BJ (cell line): ENCODE results near the gene FITM1. TPM values are rescaled to one million over a fixed set of nuclear protein-coding genes. Genes with fewer than 3 reads are reported as not detected.

ENCODE experiments used
- CTCF ChIA-PET: fragments of 350-600 bp; formaldehyde crosslinking; extraction: SDS; loops from one replicate; lab custom pipeline; 2021; ENCODE audit warnings: antibody characterized with exemption, inconsistent platforms; lab: Yijun Ruan, JAX
- POLR2A ChIA-PET: fragments of 300-600 bp; sonication (Branson Sonifier 250); formaldehyde crosslinking; extraction: SDS; loops from one replicate; lab custom pipeline; 2021; ENCODE audit warnings: antibody characterized with exemption; lab: Charles Lee
- DNase-seq: peaks from one replicate; pipeline ENCODE4 v3.0.0-alpha.2; 2011; ENCODE audit warnings: low read depth
- H3K27me3 ChIP-seq: 2 replicates; pipeline ENCODE4 v1.6.0; 2011; ENCODE audit warnings: low read length; ENCODE audit not compliant: control insufficient read depth, insufficient read depth
- H3K36me3 ChIP-seq: 2 replicates; pipeline ENCODE4 v1.5.1; 2011; ENCODE audit warnings: low read length; ENCODE audit not compliant: control insufficient read depth, insufficient read depth
- H3K4me3 ChIP-seq: 2 replicates; pipeline ENCODE4 v1.5.1; 2011; ENCODE audit warnings: low read depth, mild to moderate bottlenecking, control low read depth, low read length
- polyA plus RNA-seq: library from polyadenylated mRNA; depleted of rRNA; stranded (reverse); fragments of >200 nt; gene quantifications from 2 replicates; pipeline ENCODE4 v1.2.3, GENCODE V29; 2011
- TF ChIP-seq, protein P1 (sequence below): IDR thresholded peaks from 2 replicates; pipeline ENCODE4 v1.5.1; 2011; ENCODE audit warnings: low read depth, mild to moderate bottlenecking, control low read depth, inconsistent platforms, low read length, moderate library complexity; ENCODE audit not compliant: insufficient read depth

The FITM1 gene
- polyA plus RNA-seq, 1 experiment, result 0.10 TPM

GRCh38 chr14:24141097-24141880, 10.8 kb downstream of the FITM1 start, which contains the start of gene EMC9:
TSS of gene EMC9 (minus strand) at chr14:24141591. CDS start at chr14:24141304, 287 bp downstream.
- DNase-seq, result peak; percentile 96
- ChIA-PET CTCF (interaction anchor here (0.5 to 1.0 kb wide), 3 partner anchors 20 to 980 kb away, joined by 3 to 9 read pairs (median 5); partner anchors contain the start of genes IPO4 and IRF9), POLR2A (interaction anchor here (1.2 kb wide), 1 partner anchor 20 kb away, joined by 8 read pairs; the partner anchor contains the start of gene IRF9)
- Histone ChIP-seq H3K27me3 (no peaks in the 10 kb centered on the region), H3K4me3 (peak within 1 kb of the TSS; percentile 66), H3K36me3 (peaks cover 23% of the 10 kb centered on the region)
- TF ChIP-seq, protein P1, sequence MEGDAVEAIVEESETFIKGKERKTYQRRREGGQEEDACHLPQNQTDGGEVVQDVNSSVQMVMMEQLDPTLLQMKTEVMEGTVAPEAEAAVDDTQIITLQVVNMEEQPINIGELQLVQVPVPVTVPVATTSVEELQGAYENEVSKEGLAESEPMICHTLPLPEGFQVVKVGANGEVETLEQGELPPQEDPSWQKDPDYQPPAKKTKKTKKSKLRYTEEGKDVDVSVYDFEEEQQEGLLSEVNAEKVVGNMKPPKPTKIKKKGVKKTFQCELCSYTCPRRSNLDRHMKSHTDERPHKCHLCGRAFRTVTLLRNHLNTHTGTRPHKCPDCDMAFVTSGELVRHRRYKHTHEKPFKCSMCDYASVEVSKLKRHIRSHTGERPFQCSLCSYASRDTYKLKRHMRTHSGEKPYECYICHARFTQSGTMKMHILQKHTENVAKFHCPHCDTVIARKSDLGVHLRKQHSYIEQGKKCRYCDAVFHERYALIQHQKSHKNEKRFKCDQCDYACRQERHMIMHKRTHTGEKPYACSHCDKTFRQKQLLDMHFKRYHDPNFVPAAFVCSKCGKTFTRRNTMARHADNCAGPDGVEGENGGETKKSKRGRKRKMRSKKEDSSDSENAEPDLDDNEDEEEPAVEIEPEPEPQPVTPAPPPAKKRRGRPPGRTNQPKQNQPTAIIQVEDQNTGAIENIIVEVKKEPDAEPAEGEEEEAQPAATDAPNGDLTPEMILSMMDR, result peak; percentile 56

DNA sequence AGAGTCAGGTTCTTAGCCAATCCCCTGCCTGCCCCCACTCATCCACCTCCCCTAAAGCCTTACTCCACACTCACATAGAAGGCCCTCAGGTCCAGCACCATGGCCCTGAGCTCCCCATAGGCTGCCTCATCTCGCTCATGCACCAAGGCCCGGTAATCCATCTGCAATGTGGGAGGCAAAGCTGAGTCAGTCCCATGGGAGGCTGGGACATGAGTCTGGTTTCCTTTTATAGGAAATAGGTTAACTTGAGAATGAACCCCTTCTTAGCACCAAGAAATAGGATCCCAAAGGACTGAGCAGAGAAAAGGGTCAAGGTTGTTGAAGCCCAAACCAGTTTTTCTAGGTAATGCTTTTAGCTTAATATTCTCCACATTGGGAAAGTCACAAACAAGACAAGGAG, 13.1 kb downstream of the FITM1 start:
- ChIA-PET CTCF (interaction anchor here (0.6 kb wide), 1 partner anchor 926 kb away, joined by 3 read pairs; no protein-coding TSS in a partner anchor), POLR2A (no interaction called here)
- TF ChIP-seq, protein P1, result no peak
- H3K4me3 ChIP-seq, result no peak overlapping the region
- DNase-seq, result no peak
- H3K36me3 ChIP-seq, result peaks cover 12% of the 10 kb centered on the region
- no peaks in the 10 kb centered on the region for H3K27me3 ChIP-seq

DNA sequence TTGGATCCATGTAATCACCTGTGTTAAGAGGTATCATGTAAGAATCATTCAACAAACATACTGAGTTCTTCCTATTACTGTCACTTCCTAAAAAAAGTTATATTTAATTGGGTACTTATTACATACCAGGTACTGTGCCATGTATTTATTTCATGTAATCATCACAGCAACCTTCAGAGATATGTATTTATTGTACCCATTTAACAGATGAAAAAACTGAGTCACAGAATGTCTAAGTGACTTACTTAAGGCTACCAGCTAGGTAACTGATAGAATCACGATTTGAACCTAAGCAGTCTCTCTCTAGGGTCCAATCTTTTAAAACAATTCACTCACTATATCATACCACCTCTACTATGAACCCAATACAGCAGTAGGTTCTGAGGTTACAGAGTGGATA, 14.0 kb downstream of the FITM1 start:
- no peak for DNase-seq
- ChIA-PET POLR2A (no interaction called here), CTCF (no interaction called here)
- TF ChIP-seq, protein P1, result no peak
- peaks cover 6% of the 10 kb centered on the region for H3K36me3 ChIP-seq
- H3K27me3 ChIP-seq, result no peaks in the 10 kb centered on the region
- H3K4me3 ChIP-seq, result no peak overlapping the region

DNA sequence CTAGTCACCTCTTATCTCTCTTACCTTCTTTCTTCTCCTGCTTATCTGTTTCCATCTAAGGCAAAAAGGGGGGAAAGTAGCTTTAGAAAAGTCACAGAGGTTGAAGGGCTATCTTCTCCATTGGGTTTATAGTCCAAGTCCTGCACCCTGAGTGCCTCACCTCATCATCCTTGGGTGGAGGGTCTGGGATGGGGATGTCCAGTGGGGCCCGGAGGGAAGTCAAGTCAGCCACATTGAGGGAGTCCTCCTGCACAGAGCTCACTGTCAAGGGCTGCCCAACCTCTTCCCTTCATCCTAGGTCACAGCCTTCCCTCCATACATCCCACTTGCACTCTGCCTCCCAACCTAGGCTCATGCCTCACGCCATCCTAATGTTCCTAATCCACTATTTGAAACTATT, 14.8 kb downstream of the FITM1 start:
- no peak for DNase-seq
- Histone ChIP-seq H3K4me3 (no peak overlapping the region), H3K27me3 (no peaks in the 10 kb centered on the region), H3K36me3 (peaks cover 12% of the 10 kb centered on the region)
- TF ChIP-seq, protein P1, result no peak
- CTCF ChIA-PET, result interaction anchor here (1.3 to 3.8 kb wide), 3 partner anchors 16 to 93 kb away, joined by 3 to 39 read pairs (median 9); partner anchors contain the start of genes CARMIL3 and IRF9
- POLR2A ChIA-PET, result interaction anchor here (0.6 to 0.9 kb wide), 2 partner anchors 17 to 19 kb away, joined by 3 to 7 read pairs; no protein-coding TSS in a partner anchor
